ENCODE data around the gene IRF2.

DNA sequence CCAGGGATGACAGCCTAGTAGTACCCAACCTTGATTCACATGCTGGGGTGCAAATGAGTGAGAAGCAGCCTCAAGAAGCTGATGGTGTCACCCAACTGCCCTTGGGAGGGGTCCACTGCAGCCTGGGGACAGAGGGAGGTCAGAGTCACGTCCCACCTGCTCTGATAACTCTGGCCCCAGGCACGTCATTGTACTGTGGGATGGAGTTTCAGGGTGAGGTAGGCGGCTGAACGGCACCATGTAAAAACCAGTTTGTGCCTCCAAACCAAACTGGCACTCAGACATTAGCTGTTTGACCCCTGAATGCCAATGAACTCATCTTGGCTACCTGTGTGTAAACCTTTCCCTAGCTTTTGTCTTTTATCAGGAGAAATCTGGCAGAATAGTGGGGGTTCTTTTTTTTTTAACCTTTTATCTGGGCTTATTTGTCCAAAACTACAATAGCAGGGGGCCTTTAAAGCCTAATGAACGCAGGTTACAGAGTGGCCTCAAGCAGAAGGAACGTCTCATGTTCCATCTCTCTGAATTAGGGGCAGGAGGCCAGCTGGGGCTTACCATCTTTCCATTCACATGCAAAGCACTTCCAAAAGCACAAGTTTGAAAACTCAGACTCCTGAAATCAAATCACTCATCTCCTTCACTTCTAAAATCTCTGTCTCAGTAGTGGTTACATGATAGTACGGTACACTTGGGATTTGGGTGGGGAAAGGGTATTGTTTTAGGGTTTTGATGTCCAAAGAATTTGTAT, 89.4 kb downstream of the IRF2 start:
- TF ChIP-seq POLR2A (IDR thresholded peaks at IDR 0.05) (no peak), EP300 (IDR thresholded peaks at IDR 0.05) (no peak)
- TF ChIP-seq, protein P1, sequence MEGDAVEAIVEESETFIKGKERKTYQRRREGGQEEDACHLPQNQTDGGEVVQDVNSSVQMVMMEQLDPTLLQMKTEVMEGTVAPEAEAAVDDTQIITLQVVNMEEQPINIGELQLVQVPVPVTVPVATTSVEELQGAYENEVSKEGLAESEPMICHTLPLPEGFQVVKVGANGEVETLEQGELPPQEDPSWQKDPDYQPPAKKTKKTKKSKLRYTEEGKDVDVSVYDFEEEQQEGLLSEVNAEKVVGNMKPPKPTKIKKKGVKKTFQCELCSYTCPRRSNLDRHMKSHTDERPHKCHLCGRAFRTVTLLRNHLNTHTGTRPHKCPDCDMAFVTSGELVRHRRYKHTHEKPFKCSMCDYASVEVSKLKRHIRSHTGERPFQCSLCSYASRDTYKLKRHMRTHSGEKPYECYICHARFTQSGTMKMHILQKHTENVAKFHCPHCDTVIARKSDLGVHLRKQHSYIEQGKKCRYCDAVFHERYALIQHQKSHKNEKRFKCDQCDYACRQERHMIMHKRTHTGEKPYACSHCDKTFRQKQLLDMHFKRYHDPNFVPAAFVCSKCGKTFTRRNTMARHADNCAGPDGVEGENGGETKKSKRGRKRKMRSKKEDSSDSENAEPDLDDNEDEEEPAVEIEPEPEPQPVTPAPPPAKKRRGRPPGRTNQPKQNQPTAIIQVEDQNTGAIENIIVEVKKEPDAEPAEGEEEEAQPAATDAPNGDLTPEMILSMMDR (IDR thresholded peaks at IDR 0.05), result no peak

Measured in ovary (tissue), 3 donors.